Activated naive CD4-positive, alpha-beta T cell treated with Interleukin-2 at 50 U/mL for 16 hours (primary cell): ENCODE data around the gene ZCCHC14.
A peak's percentile ranks its signal among the peaks of the same experiment; 100 is the strongest.

Source experiments
- DNase-seq: peaks from one replicate; pipeline ENCODE4 v3.0.0-alpha.2; 2020

Gene ZCCHC14

GRCh38 chr16:87492721-87493607 lies at the start of gene ZCCHC14:
ZCCHC14 (minus strand) TSS chr16:87493024; CDS start chr16:87492238, 786 bp downstream.
- peak; percentile 100 for DNase-seq

- DNase-seq, result no peak
Measured at GRCh38 chr16:87541872-87542234, 49.0 kb upstream of the ZCCHC14 start.

DNA sequence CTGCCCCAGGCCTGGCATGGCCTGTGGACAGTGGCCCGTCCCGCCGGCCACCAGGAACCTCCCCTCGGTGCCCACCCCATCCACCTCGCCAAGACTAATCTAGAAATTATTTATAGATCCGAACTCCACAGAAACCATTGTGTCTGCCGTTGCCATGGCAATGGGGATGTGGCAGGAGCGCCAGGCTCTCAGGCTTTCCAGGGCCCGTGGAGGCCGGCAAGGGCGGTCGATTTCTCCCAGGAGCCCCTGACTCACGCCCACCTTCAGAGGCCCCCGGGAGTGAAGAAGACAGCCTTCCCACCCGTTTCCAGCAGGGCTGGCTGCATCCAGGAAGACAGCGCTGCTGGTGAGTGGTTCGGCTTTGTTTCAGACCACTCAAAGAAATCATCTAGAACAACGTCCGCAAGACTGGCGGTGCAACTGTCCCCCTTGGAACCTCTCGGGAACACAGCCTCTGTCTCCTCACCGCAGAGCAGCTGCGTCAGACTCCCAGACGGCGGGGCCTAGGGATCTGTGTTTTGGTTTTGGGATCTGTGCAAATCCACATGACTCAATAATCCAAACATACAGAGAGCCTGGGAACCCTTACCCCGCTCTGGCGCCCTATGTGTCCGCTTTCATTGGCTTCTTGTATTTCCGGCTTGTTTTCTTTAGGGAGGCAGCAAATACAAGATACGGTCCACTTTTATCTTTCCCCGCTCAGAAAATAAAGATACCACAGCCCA lies 48.5 kb upstream of the ZCCHC14 start:
- DNase-seq, result no peak

DNA sequence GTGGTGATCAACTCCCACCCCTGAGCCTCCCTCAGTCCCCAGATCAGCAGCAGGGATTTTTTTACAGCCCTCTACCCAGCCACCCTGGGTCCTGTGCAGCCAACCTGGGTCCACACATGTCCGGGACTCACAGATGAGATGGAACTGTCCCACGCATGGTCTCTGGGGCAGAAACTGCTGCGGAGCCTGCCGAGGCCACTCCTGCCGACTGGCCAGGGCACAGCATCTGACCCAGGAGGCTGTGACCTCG lies 48.0 kb upstream of the ZCCHC14 start:
- DNase-seq, result no peak

GRCh38 chr16:87540072-87540896 lies 47.5 kb upstream of the ZCCHC14 start:
- DNase-seq, result no peak

DNA sequence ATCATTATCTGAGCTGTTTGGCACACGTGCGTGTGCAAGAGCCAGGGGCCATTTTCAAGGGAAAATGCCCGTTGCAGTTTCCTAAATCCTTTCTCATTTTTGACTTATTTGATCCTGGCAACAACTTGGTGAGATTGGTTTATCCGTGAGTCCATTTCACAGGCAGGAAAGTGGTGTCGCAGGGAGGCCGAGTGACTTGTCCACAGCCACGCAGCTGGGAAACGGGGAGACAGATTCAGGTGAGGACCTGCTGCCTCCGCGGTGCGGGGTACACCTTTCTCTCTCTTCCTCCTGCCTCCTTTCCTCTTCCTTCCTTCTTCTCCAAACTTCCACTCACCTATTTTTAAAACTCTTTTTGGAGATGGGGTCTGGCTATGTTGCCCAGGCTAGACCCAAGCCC lies 46.3 kb upstream of the ZCCHC14 start:
- no peak for DNase-seq

DNA sequence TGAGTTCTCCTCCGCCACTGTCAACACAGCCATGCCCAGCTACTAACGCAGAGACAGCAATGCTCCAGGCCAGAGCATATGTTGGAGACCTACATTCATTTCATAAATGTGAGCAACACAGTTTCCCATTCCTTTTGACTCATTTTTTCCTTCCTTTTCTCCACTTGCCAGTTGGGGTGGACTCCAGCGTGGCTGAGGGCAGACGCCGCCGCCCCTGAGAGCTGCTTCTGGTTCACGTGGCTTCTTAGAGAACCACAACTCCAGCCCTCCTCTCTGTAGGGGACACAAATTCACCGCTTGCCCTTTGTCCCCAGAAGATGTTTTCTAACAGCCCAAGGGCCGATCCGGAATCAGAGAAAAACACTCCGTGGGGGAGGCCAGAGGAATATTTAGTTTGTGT lies 45.8 kb upstream of the ZCCHC14 start:
- no peak for DNase-seq

DNA sequence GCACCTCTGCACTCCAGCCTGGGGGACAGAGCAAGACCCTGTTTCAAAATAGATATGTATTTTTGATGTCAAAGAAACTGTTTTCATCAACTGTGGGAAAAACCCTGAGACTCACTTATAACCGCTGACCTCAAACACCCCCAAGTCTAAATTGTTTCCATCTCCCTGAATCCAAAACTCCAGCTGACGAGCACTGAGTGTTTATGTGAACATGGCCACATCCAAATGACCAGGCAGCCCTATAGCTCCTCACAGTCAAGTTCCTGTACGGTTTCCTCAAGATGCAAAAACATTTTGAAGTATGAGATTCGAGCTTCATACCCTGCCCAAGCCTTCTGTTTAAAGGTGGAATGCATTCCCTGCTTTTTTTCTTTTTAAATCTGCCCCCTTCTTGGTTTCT lies 45.3 kb upstream of the ZCCHC14 start:
- no peak for DNase-seq

- DNase-seq, result no peak
Measured at GRCh38 chr16:87536795-87537142, 43.9 kb upstream of the ZCCHC14 start.

GRCh38 chr16:87535855-87536794 lies 43.3 kb upstream of the ZCCHC14 start:
- DNase-seq, result no peak

GRCh38 chr16:87535457-87535854 lies 42.6 kb upstream of the ZCCHC14 start:
- no peak for DNase-seq

DNA sequence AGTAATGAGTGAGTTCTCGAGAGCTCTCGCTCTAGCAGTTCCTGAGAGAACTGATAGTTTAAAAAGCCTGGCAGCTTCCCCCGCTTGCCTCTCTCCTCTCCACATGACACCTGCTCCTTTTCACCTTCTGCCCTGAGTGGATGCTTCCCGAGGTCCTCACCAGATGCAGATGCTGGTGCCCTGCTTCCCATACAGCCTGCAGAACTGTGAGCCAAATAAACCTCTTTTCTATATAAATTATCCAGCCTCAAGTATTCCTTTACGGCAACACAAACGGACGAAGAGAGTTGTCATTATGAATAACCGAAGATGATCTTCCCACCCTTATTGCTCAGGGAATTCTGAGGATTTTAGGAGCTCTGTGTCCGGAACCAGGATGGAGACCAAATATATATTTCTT lies 41.9 kb upstream of the ZCCHC14 start:
- no peak for DNase-seq

DNA sequence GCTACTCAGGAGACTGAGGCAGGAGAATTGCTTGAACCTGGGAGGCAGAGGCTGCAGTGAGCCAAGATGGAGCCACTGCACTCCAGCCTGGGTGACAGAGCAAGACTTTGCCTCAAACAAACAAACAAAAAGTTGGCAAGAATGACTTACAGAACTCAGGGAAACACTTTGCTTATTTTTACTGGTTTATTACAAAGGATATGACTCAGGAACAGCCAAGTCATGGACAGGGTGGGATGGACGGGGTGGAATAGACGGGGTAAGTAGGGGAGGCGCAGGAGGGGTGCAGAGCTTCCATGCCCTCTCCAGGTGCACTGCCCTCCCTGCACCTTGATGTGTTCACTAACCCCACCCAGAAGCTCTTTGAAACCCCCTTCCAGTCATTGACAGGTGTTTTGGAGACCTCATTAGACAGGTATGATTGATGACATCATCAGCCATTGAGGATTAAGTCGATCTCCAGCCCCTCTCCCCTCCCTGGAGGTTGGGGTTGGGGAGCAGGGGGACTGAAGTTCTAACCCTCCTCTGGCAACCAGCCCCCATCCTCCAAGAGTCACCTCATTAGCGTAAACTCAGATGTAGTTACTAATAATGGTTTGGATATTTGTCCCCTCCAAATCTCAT lies 41.3 kb upstream of the ZCCHC14 start:
- DNase-seq, result no peak

DNA sequence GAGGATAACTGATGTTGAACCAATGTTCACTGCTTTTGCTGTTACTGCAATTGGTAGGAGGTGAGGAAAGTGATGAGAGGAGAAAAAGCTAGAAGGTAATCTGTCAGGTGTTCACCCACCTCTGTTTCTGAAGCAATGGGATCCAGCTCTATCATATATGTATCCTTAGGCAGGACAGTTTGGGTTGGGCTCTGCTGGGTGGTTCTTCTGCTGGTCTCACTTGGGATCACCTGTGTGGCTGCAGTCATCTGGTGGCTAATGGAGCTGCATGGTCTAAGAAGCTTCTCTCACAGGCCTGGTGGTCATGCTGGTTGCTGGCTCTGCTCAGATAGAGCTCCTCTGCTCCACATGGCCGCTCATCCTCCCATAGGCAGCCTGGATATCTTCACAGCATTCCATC lies 40.2 kb upstream of the ZCCHC14 start:
- DNase-seq, result no peak

GRCh38 chr16:87531418-87531817 lies 38.6 kb upstream of the ZCCHC14 start:
- DNase-seq, result no peak

GRCh38 chr16:87528690-87529579 lies 36.1 kb upstream of the ZCCHC14 start:
- DNase-seq, result no peak

DNA sequence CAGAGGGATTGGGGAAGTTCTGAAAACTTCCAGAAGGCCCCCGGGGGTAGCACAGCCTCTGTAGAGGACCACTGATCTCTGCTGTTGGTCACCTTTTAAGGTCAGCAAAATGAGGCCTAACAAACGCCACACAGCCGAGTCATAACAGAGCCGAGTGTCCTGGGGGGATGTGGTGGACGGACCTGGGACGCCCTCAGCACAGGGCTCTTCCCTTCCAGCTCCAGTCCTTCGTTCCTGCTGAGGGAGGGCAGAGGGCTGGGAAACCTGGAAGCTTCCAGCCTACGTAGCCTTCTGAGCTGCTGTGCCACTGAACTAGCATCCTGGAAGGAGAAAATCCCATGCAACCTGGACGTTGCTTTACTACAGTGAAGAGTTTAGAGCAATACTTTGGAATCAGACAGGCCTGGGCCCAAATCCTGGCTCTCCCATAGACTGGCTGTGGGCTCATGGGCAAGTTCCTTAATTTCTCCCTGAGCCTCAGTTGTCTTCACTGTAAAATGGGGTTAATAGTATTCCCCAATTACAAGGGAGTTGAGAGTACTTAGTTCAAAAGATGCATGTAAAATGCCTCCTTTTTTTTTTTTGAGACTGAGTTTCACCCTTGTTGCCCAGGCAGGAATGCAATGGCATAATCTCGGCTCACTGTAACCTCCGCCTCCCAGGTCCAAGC lies 34.4 kb upstream of the ZCCHC14 start:
- DNase-seq, result no peak

GRCh38 chr16:87526238-87526947 lies 33.6 kb upstream of the ZCCHC14 start:
- no peak for DNase-seq

DNA sequence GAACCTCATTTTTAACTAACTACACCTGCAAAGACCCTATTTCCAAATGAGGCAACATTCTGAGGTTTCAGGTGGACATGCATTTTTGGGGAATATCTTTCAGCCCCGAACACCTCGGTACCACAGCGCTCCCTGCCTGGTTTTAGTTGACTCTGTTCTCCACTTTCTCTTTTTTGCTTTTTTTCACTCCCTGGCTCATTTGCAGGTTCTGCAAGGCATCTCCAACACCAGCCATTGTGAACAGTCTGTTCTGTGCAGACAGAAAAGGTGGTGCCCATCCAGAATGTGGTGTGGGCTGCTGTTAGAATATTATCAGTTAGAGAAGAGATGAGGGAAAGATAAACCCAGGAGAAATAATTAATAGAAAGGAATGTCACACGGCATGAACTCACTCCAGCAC lies 32.5 kb upstream of the ZCCHC14 start:
- no peak for DNase-seq

DNA sequence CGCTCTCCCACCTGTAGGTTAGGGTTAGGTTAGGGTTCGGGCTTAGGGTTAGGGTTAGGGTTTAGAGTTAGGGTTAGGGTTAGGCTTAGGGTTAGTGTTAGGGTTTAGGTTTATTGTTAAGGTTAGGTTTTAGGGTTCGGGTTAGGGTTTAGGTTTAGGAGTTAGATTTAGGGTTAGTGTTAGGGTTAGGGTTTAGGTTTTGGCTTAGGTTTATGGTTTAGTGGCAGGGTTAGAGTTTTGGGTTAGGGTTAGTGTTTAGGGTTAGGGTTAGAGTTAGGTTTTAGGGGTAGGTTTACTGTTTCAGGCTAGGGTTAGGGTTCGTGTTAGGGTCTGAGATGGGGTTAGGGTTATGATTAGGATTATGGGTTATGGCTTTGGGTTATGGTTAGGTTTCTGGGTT lies 31.6 kb upstream of the ZCCHC14 start:
- no peak for DNase-seq
